ENCODE measurements around the gene RBP3.

DNA sequence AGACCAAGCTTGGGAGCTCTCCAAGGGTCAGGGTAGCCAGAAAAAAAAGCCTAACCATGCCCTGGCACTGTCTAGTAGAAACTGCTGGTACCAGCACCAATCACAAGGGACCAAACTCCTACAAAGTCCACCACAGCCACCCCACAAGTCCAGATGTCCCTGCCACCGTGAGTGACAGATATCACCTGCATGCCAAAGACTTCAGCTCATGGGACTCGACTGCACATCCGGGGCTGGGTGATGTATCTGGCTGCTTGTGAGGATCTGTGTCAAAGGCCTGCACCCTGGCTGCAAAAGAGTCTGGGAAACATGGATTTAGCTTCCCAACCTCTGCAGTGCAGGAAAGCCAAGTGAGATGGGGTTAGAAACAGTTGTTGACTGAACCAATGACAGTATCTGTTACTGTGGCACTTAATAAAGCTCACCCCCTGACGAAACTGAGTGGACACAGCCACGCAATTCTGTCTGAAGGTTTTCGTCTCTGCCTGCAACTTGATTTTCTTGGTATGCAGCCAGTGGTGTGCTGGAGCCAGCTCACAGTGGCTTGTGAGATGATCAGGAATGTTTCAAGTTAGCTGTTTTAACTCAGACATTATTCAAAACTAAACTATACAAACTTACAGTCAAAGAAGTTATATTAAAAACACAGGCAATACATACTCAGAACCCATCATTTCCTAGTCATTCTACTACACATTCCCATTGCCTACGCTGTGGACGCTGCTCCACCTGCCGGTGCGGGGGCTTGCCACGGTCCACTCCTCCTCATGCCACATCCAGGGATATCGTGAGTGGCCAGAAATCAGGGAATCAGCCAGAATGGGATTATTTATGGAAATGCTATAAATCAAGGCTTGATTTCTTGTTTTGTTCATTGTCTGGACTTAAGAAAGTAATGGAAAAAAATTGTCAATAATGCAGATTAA is 26.7 kb downstream of the RBP3 start:
- TF ChIP-seq, protein P1, sequence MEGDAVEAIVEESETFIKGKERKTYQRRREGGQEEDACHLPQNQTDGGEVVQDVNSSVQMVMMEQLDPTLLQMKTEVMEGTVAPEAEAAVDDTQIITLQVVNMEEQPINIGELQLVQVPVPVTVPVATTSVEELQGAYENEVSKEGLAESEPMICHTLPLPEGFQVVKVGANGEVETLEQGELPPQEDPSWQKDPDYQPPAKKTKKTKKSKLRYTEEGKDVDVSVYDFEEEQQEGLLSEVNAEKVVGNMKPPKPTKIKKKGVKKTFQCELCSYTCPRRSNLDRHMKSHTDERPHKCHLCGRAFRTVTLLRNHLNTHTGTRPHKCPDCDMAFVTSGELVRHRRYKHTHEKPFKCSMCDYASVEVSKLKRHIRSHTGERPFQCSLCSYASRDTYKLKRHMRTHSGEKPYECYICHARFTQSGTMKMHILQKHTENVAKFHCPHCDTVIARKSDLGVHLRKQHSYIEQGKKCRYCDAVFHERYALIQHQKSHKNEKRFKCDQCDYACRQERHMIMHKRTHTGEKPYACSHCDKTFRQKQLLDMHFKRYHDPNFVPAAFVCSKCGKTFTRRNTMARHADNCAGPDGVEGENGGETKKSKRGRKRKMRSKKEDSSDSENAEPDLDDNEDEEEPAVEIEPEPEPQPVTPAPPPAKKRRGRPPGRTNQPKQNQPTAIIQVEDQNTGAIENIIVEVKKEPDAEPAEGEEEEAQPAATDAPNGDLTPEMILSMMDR (IDR thresholded peaks at IDR 0.05; ENCODE audit: borderline replicate concordance, extremely low read depth, low read length, poor library complexity, severe bottlenecking) = no peak
- no peak for TF ChIP-seq EZH2 (IDR thresholded peaks at IDR 0.05; ENCODE audit: borderline replicate concordance, low read depth, low read length, severe bottlenecking)

Data from DND-41 (cell line).